Kidney (tissue), 14 donors: ENCODE measurements around the gene OR4C5. TPM values are rescaled to one million over a fixed set of nuclear protein-coding genes. Genes with fewer than 3 reads are reported as not detected.
"Not testable (repeated sequence)": the region's sequence is repeated elsewhere in the genome, so short reads cannot be mapped to it uniquely, and the experiment has no call there.

Source experiments
- DNase-seq, 5 donors: peaks; one replicate each; pipeline ENCODE4 v3.0.0-alpha.2; 2013 to 2020
- FAIRE-seq: peaks from 2 replicates; lab custom pipeline; 2012; peaks lifted over from hg19 to GRCh38; lab: Jason Lieb, UNC
- H3K27ac ChIP-seq, 2 donors: one replicate each; pipeline ENCODE4 v1.7.0; 2013; ENCODE audit warnings: low read depth in 2 of 2, low read length in 2 of 2, inconsistent platforms in 1 of 2
- H3K27me3 ChIP-seq: one replicate; pipeline ENCODE4 v1.7.1; 2013; ENCODE audit warnings: low read length, inconsistent platforms; ENCODE audit not compliant: control insufficient read depth, insufficient read depth
- H3K36me3 ChIP-seq, 3 donors: one replicate each; pipeline versions ENCODE4 v1.7.0 to v1.7.1; 2013; ENCODE audit warnings: low read length in 3 of 3, control low read depth in 1 of 3, inconsistent platforms in 1 of 3; ENCODE audit not compliant: insufficient read depth in 3 of 3, control insufficient read depth in 2 of 3
- H3K4me1 ChIP-seq, 3 donors: one replicate each; pipeline versions ENCODE4 v1.7.0 to v1.7.1; 2013; ENCODE audit warnings: low read length in 3 of 3, inconsistent platforms in 1 of 3, low read depth in 1 of 3; ENCODE audit not compliant: control insufficient read depth in 2 of 3, insufficient read depth in 2 of 3
- H3K4me3 ChIP-seq, 3 donors: one replicate each; pipeline versions ENCODE4 v1.7.0 to v1.8.1; 2013; ENCODE audit warnings: low read length in 3 of 3, control low read depth in 1 of 3, inconsistent platforms in 1 of 3
- H3K9ac ChIP-seq, 3 donors: one replicate each; pipeline versions ENCODE4 v1.7.0 to v1.7.1; 2013; ENCODE audit warnings: low read length in 3 of 3, control low read depth in 1 of 3, inconsistent platforms in 1 of 3
- H3K9me3 ChIP-seq, 3 donors: one replicate each; pipeline versions ENCODE4 v1.7.0 to v1.7.1; 2013; ENCODE audit warnings: low read length in 3 of 3, control low read depth in 1 of 3, inconsistent platforms in 1 of 3; ENCODE audit not compliant: control insufficient read depth in 2 of 3, insufficient read depth in 1 of 3
- CTCF ChIP-seq: IDR thresholded peaks from 3 replicates; pipeline ENCODE4 v1.5.1; 2012; ENCODE audit warnings: mild to moderate bottlenecking, moderate library complexity, borderline replicate concordance; ENCODE audit not compliant: insufficient read depth; ENCODE audit errors: extremely low read depth
- intact Hi-C: fragments of 100-400 bp; cut with DNase I; formaldehyde crosslinking; loops from one replicate; pipeline ENCODE4 v1.11.1; 2022
- polyA plus RNA-seq: library from polyadenylated mRNA; stranded (reverse); fragments of 350-450 nt; fragmentation: Illumina TruSeq; extraction: RNeasy Lipid Tissue Mini Kit (QIAGEN cat#74804); gene quantifications from one replicate; pipeline ENCODE4 v1.2.3, GENCODE V29; 2014; ENCODE audit warnings: low read depth, low replicate concordance; ENCODE audit not compliant: insufficient read depth
- total RNA-seq: library from RNA; stranded (reverse); fragmentation: NEBNext Ultra II Directional; extraction: Animal tissue kit (Norgen Biotek cat#: 25700); gene quantifications from one replicate; pipeline ENCODE4 v1.2.1, GENCODE V29; 2021
- donor health status: control.
- donor health status: control.
- donor health status: control.
- donor health status: control.
- donor health status: control.
- donor health status: DM: yes; HTN: yes; CAD: no.
- donor health status: Normal renal cell carcinoma (clear cell type).

OR4C5 gene
- total and polyA plus RNA-seq, 2 donors from 2014 or later = not detected

GRCh38 chr11:48354677-48355076 is 11.6 kb downstream of the OR4C5 start:
- no peak overlapping the region for H3K27ac ChIP-seq
- H3K9ac ChIP-seq = no peak overlapping the region
- no peak overlapping the region for H3K4me3 ChIP-seq
- H3K9me3 ChIP-seq = peaks cover 0 to 5% (median 0%) of the 10 kb centered on the region in 3 donors
- no peaks in the 10 kb centered on the region for H3K36me3 ChIP-seq
- intact Hi-C loops = no loop called here
- FAIRE-seq = no peak
- TF ChIP-seq CTCF = no peak
- no peaks in the 10 kb centered on the region for H3K4me1 ChIP-seq
- DNase-seq = no peak
- no peaks in the 10 kb centered on the region for H3K27me3 ChIP-seq

- no peak for DNase-seq
- Histone ChIP-seq H3K36me3 (no peaks in the 10 kb centered on the region), H3K9ac (no peak overlapping the region), H3K27ac (no peak overlapping the region), H3K4me3 (no peak overlapping the region), H3K4me1 (no peaks in the 10 kb centered on the region), H3K27me3 (no peaks in the 10 kb centered on the region), H3K9me3 (peaks cover 0 to 4% (median 0%) of the 10 kb centered on the region in 3 donors)
- FAIRE-seq = no peak
- intact Hi-C loops = no loop called here
- no peak for TF ChIP-seq CTCF
These were observed 12.3 kb downstream of the OR4C5 start for GRCh38 chr11:48354013-48354412.

- H3K4me1 ChIP-seq, DNase-seq, H3K9me3 ChIP-seq, H3K27ac ChIP-seq, H3K36me3 ChIP-seq, H3K4me3 ChIP-seq, H3K27me3 ChIP-seq, FAIRE-seq, intact Hi-C loops, H3K9ac ChIP-seq: not testable (repeated sequence)
These were observed 20.0 kb downstream of the OR4C5 start for GRCh38 chr11:48346286-48346685.

GRCh38 chr11:48342505-48342904 is 23.8 kb downstream of the OR4C5 start:
- intact Hi-C loops, H3K36me3 ChIP-seq, H3K27me3 ChIP-seq, H3K4me3 ChIP-seq, FAIRE-seq, DNase-seq, H3K27ac ChIP-seq, H3K9ac ChIP-seq, H3K9me3 ChIP-seq, H3K4me1 ChIP-seq: not testable (repeated sequence)

- Histone ChIP-seq H3K4me3 (no peak overlapping the region), H3K4me1 (no peaks in the 10 kb centered on the region), H3K9me3 (no peaks in the 10 kb centered on the region), H3K27me3 (no peaks in the 10 kb centered on the region), H3K36me3 (no peaks in the 10 kb centered on the region), H3K27ac (no peak overlapping the region), H3K9ac (no peak overlapping the region)
- intact Hi-C loops = no loop called here
- FAIRE-seq (no peak), DNase-seq (no peak)
- no peak for TF ChIP-seq CTCF
These were observed 24.8 kb downstream of the OR4C5 start for GRCh38 chr11:48341466-48341865.

- H3K4me1 ChIP-seq, H3K4me3 ChIP-seq, intact Hi-C loops, DNase-seq, H3K9ac ChIP-seq, FAIRE-seq, H3K27ac ChIP-seq, H3K27me3 ChIP-seq, H3K9me3 ChIP-seq, H3K36me3 ChIP-seq: not testable (repeated sequence)
These were observed 41.6 kb downstream of the OR4C5 start, which contains the start of gene OR4C3 for GRCh38 chr11:48324620-48325019. Gene OR4C3, plus strand, starts transcription at chr11:48324920. Its CDS starts 102 bp downstream, at chr11:48325022.
